NCI-H1436 treated with DMSO at 0.1 percent for 48 hours (cell line): Measurements from ENCODE around the gene CRKL.
"Not testable (repeated sequence)": the region's sequence is repeated elsewhere in the genome, so short reads cannot be mapped to it uniquely, and the experiment has no call there.

ENCODE experiments used
- DNase-seq: peaks from one replicate; lab custom pipeline; 2025; lab: John Stamatoyannopoulos, UW

Gene CRKL

DNA sequence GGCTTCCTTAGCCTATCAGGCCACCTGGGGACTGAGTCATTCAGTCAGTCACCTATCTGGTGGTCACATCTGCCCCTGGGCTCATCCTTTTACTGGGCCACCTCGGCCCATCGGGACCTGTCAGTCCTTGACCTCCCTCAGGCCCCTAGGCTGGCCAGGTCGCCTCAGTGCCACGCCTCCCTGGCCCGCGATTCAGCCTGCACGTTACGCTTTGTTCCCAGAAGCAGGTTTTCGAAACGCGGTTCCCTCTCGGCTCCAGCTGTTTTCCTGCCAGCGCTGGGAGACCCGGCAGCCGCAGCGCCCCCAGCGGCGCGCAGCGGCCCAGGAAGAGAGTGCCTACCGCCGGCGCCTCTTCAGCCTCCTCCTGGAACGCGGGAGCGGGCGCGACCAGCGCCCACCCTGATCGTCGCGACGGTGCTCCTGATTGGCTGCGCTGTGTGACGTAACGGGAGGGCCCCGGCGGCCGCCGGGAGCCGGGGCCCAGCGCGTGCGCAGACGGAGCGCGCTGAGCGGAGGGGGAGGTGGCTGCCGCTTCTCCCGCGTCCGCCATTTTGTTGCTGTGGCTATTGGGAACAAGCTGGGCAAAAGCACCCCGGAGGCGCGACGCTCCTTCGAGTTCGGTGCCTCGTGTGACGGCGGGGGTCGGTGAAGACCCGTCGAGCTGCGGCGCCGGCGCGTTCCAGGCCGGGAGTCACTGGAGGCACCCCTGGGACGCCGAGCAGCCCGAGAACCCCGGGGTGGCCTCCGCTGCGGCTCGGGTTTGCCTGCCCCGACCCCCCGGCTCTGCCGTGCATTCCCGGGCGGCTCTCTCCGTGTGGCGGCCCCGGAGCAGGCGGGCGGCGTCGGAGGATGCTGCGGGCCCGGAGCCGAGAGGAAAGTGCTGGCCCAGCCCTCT is at the start of gene CRKL:
Gene CRKL (plus strand): TSS at position 492 of the 895 bp plus-strand sequence. CDS start 528 bp downstream, outside the sequence.
- peak; percentile 91 for DNase-seq

GRCh38 chr22:20868025-20868962 is 48.9 kb upstream of the CRKL start:
- no peak for DNase-seq

DNA sequence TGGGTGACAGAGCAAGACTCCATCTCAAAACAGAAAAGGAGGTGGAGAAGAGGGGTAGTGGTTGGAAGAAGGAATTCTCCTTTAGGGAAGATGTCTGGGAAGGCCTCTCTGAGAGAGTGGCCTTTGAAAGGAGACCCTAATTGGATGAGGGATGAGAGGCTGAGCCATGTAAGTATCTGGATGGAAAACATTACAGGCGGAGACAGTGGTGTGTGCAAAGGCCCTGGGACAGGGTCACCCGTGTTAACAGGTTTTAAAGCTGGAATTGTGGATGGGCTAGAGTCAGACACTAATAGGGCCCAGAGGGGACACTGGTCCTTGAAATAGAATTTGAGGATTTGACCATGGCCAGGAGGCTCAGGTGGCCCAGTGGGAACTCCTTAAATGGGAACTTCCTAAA is 48.0 kb upstream of the CRKL start:
- no peak for DNase-seq

GRCh38 chr22:20873214-20873613 is 44.0 kb upstream of the CRKL start:
- no peak for DNase-seq

GRCh38 chr22:20875296-20875695 is 41.9 kb upstream of the CRKL start:
- no peak for DNase-seq

DNA sequence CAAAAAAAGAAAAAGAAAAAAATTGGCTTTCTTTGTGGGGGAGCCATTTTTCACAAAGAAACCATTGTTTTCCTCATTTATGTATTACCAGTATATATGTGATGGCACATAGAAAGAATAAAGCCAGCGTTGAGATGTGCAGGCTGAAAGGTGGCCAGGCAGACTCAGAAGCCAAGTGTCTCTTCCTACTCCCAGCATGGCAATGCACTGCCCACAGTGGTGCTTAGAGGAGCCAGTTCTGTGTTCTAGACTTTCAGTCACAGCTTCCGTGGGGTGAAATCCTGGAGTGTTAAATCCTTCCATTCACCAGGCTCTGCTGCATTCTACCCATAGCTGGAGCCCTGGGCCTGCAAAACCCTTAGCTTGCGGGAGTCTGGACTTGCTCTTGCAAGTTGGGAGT is 39.5 kb upstream of the CRKL start:
- no peak for DNase-seq

DNA sequence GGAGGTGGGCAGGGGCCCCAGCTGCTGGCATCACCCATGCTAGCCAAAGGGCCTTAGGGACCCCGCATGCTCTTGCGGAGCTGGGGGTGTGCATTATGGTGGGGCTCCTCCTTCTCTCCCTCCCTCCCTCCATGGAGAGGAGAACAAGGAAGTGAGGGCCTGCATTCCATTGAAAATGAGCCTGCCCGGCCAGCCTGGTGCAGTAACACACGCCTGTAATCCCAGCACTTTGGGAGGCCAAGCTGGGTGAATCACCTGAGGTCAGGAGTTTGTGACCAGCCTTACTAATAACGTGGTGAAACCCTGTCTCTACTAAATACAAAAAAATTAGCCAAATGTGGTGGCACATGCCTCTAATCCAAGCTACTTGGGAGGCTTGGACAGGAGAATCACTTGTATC is 36.0 kb upstream of the CRKL start:
- no peak for DNase-seq

DNA sequence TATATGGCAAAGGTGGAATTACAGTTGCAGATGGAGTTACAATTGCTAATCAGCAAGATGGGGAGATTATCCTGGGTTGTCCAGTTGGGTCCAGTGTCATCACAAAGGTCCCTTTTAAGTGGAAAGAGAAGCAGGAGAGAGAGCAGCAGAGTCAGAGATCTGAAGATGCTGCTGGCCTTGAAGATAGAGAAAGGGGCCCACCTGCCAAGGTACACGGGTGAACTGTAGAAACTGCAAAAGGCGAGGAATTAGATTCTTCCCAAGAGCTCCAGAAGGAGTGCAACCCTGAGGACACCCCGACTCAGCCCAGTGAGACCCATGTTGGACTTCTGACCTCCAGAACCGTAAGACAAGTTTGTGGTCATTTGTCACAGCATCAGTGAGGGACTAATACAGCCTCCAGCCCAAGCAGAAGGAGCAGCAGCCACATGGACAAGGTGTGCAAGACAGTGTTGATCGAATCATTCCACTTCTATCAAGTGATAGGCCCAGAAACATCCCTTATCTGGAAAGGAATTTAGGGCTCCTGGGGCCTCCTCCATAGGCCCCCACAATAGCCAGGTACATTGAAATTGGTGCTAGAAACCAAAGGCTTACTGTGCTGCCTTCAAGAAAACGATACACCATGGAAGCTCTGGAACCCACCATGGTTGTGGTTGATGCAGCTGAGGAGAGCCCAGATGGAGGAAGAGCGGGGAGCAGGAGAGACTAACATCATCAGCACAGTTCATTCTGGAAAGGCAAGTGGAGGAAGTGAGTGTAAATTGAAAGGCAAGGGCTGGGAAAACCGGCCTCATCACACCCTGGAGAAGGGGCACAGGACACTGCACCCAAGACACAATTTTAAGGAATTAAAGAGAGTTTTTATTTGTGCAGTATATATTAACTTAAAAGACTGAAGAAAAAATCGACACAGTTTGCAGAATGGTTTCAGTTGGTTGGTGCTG is 35.1 kb upstream of the CRKL start:
- DNase-seq = no peak

- no peak for DNase-seq
Observed at GRCh38 chr22:20882855-20883254, 34.4 kb upstream of the CRKL start.

DNA sequence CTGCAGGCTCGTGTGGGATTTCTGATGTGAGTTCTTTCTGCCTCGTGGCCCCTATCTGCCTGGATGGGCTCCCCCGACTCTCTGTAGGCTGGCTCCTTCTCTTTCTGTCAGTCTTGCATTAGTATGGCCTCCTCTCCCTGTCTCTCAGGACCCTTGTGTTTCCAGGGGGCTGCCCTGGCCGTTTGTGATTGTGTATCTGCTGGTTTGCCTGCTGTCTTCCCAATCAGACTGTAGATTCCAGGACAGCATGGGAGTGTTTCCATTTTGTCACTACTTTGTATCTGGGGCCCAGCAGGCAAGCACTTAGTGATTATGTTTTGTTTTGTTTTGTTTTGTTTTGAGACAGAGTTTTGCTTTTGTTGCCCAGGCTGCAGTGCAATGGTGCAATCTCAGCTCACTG is 32.8 kb upstream of the CRKL start:
- no peak for DNase-seq

DNA sequence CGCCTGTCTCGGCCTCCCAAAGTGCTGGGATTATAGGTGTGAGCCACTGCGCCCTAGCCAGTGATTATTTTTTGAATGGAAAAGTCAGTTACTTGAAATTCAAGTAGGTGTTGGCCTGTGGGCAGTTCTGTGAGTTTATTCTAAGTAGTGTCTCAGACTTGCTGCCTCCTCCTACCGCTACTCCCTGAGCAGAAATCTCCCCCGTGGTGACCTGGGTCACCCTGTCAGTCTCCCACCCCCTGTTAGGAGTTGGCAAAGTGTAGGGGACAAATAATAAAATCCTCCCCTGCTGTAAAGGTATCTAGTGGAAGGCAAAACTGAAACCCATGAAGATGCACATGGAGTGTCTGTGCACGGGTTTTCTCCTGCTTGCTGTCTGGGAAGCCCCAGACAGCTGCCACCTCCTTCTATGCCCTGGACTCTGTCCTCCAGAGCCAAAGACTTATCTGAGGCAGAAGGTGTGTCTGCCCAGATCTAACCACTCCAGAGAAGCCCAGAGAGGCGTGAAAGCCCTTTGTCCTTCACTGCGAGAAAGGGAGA is 32.1 kb upstream of the CRKL start:
- no peak for DNase-seq

GRCh38 chr22:20885557-20886323 is 31.5 kb upstream of the CRKL start:
- no peak for DNase-seq

- no peak for DNase-seq
Observed at GRCh38 chr22:20887375-20887774, 29.8 kb upstream of the CRKL start.

GRCh38 chr22:20889025-20889704 is 28.0 kb upstream of the CRKL start:
- no peak for DNase-seq

DNA sequence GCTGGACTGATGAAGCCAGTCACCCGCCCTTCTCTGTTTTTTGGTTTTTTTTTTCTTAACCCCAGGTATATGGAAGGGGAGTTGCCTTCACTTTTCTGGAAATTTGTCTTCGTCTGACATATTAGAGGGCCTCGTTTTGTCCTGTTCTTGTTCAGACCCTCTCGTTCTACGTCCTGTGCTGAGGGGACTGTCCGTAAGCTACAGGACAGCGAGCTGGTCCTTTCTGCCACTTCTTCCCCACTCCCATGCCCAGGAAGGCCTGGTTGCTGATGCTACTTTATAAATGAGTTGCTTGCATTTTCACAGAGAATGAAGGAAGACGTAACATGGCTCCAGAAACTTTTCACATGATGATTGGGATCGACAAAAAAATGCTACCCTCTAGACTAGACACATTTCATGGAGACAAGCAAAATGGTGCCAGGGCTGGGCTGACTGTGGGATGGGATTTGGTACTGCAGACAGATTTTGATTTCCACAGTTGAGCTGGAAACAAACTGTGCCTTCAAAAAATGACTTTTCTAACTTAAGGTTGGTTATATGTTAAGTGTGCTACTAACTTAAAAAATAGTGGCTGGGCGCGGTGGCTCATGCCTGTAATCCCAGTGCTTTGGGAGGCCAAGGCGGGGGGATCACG is 27.2 kb upstream of the CRKL start:
- DNase-seq = no peak

GRCh38 chr22:20890975-20891374 is 26.2 kb upstream of the CRKL start:
- DNase-seq = no peak

- not testable (repeated sequence) for DNase-seq
Observed at GRCh38 chr22:20897737-20898136, 19.5 kb upstream of the CRKL start.

DNA sequence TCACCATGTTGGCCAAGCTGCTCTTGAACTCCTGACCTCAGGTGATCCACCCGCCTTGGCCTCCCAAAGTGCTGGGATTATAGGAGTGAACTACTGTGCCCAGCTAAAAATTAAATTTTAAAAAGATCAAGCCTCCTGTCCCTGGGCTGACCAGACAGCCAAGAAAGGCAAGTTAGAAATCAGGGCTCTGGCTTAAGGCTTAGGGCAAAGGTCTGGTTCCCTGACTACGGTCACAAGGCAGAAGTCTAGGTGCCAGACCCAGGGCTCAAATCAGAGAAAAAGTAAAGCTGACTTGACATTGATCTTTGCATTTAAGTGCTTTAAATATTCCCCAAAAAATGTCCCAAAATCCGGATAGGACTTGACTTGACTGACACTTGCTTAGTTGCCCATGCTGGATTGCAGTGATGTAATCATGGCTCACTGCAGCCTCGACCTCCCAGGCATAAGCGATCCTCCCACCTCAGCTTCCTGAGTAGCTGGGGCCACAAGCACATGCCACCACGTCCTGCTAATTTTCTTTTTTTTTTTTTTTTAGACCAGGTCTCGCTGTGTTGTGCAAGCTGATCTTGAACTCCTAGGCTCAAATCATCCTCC is 17.3 kb upstream of the CRKL start:
- DNase-seq = no peak
